NT2/D1 (cell line): ENCODE measurements around the gene SPTBN5.

Source experiments
- DNase-seq: peaks from one replicate; pipeline ENCODE4 v3.0.0-alpha.2; 2011; ENCODE audit warnings: low read depth, low spot score
- H3K27me3 ChIP-seq: 2 replicates; pipeline ENCODE4 v1.6.0; 2011; ENCODE audit warnings: mild to moderate bottlenecking; ENCODE audit not compliant: insufficient read length, insufficient read depth
- H3K36me3 ChIP-seq: 2 replicates; pipeline ENCODE4 v1.6.1; 2011; ENCODE audit warnings: mild to moderate bottlenecking, low read length, mixed read lengths; ENCODE audit not compliant: insufficient read depth, insufficient read length
- H3K4me1 ChIP-seq: 2 replicates; pipeline ENCODE4 v1.5.1; 2011; ENCODE audit not compliant: insufficient read depth, insufficient read length
- H3K4me3 ChIP-seq: 2 replicates; pipeline ENCODE4 v1.5.1; 2011; ENCODE audit warnings: low read depth; ENCODE audit not compliant: insufficient read length
- H3K9ac ChIP-seq: 2 replicates; pipeline ENCODE4 v1.6.0; 2011; ENCODE audit warnings: low read depth; ENCODE audit not compliant: insufficient read length
- H3K9me3 ChIP-seq: 2 replicates; pipeline ENCODE4 v1.5.1; 2011; ENCODE audit warnings: mild to moderate bottlenecking, low read length; ENCODE audit not compliant: insufficient read depth
- SUZ12 ChIP-seq: IDR thresholded peaks from 2 replicates; pipeline ENCODE4 v1.6.1; 2011; ENCODE audit not compliant: insufficient read length, insufficient read depth; ENCODE audit errors: extremely low read depth
- YY1 ChIP-seq: IDR thresholded peaks from 2 replicates; pipeline ENCODE4 v1.6.1; 2011; ENCODE audit not compliant: insufficient read length, insufficient read depth
- ZNF274 ChIP-seq: IDR thresholded peaks from 2 replicates; pipeline ENCODE4 v1.6.1; 2011; ENCODE audit warnings: mild to moderate bottlenecking, low read depth, low read length

SPTBN5 gene

DNA sequence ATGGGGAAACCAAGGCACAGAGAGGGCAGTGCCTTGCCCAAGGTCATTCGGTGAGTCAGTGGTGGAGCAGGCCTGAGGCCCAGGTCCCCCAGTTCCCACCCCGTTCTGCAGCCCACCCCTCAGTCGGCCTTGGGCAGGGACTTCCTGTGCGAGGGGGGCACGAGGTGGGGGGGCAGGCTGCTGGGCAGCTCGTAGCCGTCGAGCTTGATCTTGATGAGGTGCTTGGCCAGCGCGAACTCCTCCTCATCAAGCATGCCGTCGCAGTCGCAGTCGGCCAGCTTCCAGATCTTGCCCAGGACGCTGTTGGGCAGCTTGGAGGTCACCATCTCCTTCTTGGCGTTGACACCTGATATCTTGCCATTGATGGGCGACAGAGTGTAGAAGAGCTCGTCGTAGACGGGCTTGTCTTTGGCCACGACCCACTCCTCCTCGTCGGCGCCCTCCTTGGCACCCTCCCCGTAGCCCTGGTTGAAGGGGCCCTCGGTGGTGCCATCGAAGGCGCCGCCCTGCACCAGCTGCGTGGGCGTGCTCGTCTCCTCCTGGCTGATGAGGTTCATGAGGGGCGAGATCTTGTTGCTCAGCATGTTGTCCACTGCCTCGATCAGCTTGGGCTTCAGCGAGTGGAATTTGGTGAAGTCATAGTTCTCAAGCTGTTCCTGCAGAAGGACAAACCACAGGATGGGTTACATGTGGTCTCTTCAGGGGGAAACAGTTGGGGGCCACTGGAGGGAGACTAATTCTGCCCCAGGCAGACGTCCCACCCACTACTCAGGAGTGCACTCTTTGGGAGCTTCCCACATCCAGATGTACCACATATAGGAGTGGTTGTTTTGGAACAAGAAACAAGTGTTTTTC lies 6.9 kb upstream of the SPTBN5 start:
- no peak for DNase-seq
- peaks cover 20% of the 10 kb centered on the region for H3K4me1 ChIP-seq
- H3K4me3 ChIP-seq: no peak overlapping the region
- no peaks in the 10 kb centered on the region for H3K9me3 ChIP-seq
- H3K36me3 ChIP-seq: peaks cover 24% of the 10 kb centered on the region
- TF ChIP-seq ZNF274 (no peak), SUZ12 (no peak), YY1 (no peak)
- no peak overlapping the region for H3K9ac ChIP-seq
- no peaks in the 10 kb centered on the region for H3K27me3 ChIP-seq

DNA sequence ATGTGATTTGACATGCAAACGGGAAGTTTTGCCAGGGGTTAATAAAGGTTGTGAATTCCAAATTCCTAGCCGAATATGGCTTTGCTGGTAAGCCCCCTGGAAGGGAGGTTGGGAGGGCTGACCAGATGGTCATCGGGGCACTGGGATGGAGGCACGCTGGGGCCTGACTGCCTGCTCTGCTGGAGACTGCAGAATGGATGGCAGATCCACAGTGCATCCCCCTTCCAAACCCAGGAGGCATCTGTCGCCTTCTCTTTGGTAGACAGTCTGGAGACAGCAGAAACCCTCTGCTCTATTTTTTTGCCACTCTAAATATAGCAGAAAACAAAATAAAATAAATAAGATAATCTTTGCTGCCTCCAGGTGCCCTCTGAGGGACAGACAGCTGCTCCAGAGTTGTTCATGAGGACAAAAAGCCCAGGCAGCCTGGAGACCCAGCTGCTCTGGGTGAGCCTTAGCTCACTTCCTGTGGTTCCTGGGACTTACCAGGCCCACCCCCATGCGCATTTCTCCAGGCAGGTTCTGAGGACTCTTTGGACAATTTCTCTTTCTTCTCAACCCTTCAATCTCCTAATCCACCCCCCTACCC lies 6.1 kb upstream of the SPTBN5 start:
- no peak overlapping the region for H3K4me3 ChIP-seq
- H3K9ac ChIP-seq: no peak overlapping the region
- no peak for DNase-seq
- H3K9me3 ChIP-seq: no peaks in the 10 kb centered on the region
- TF ChIP-seq SUZ12 (no peak), ZNF274 (no peak), YY1 (no peak)
- peaks cover 24% of the 10 kb centered on the region for H3K36me3 ChIP-seq
- H3K4me1 ChIP-seq: peaks cover 21% of the 10 kb centered on the region
- H3K27me3 ChIP-seq: no peaks in the 10 kb centered on the region

DNA sequence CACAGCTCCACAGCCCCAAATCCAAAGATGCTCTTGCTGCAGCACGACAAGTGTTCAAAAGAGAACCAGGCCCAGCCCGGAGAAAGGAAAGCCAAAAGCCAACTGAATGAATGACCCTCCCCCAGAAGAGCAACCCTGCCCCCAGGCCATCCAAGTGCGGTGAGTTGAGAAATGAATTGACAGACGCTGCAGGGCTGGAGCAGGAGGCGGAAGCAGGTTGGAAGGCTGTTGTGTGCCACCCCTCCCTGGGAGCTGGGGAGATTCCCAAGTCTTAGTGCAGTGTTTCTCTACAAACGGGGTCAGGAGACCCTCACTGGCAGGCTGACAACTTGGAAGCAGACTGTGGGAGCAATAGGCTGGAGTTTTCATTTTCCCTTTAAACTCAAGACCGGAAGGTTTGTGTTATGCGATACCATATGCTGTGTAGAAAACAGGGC lies 3.5 kb upstream of the SPTBN5 start:
- DNase-seq: no peak
- Histone ChIP-seq H3K9ac (no peak overlapping the region), H3K4me1 (peaks cover 24% of the 10 kb centered on the region), H3K4me3 (no peak overlapping the region), H3K9me3 (no peaks in the 10 kb centered on the region), H3K27me3 (no peaks in the 10 kb centered on the region), H3K36me3 (peaks cover 20% of the 10 kb centered on the region)
- TF ChIP-seq ZNF274: no peak
- TF ChIP-seq YY1: no peak
- TF ChIP-seq SUZ12: no peak

DNA sequence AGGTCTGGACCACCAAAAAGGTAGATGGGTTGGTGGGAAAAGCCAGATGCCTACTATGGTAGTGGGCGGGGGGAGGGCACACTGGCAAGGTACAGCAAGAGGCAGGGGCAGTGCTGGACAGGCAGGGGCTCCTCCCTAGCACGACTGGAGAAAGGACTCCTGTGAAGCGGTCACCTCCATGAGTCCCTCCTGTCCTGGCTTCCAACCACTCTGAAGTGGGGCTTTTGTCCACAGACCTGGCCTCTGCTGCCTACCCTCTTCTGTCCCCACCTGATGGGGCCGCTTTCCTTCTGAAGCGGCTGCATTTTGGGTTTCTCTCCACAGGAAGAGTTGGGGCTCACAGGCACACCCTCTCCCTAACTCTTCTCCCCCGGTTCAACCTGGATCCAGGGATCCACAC lies 2.7 kb upstream of the SPTBN5 start:
- Histone ChIP-seq H3K27me3 (no peaks in the 10 kb centered on the region), H3K4me3 (no peak overlapping the region), H3K9ac (peak overlapping the region; percentile 29), H3K36me3 (peaks cover 16% of the 10 kb centered on the region), H3K9me3 (no peaks in the 10 kb centered on the region), H3K4me1 (peaks cover 24% of the 10 kb centered on the region)
- TF ChIP-seq YY1 (no peak), ZNF274 (no peak), SUZ12 (no peak)
- DNase-seq: no peak

DNA sequence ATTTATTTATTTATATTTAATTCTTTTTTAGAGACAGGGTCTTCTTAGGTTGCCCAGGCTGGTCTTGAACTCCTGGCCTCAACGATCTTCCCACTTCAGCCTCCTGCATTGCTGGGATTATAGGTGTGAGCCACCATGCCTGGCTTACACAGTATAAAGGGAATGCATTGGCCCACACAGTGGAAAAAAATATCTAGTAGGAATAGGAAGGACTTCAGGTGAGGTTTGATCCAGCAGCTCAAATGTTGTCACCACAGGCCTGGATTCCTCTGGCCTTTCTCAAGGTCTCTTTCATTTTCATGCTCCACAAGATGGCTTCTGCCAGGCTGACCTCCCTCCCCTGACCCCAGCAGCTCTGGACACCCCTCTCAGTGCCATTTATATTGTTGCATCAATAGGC lies 2.1 kb upstream of the SPTBN5 start:
- Histone ChIP-seq H3K9me3 (no peaks in the 10 kb centered on the region), H3K36me3 (peaks cover 15% of the 10 kb centered on the region), H3K4me1 (peaks cover 24% of the 10 kb centered on the region), H3K4me3 (no peak overlapping the region), H3K27me3 (no peaks in the 10 kb centered on the region), H3K9ac (no peak overlapping the region)
- TF ChIP-seq YY1: no peak
- TF ChIP-seq SUZ12: no peak
- TF ChIP-seq ZNF274: no peak
- DNase-seq: no peak

DNA sequence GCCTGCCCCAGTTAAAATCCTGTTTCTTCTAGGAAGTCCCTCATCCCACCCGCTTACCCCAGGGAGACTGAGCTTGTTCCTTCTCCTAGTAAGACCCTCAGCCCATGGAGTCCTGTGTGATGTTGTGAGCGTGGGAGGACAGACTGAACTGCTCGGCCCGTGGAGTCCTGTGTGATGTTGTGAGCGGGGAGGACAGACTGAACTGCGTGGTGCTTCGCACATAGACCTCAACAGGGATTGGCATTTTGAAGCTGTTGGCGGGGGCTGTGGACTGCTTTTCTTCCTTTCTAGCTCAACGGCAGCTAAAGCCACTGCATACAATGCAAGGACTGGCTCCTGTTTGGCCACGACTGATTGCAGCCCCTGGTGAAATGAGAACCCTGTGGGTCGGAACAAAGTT lies 1.6 kb upstream of the SPTBN5 start:
- Histone ChIP-seq H3K9me3 (no peaks in the 10 kb centered on the region), H3K27me3 (no peaks in the 10 kb centered on the region), H3K36me3 (peaks cover 11% of the 10 kb centered on the region), H3K4me1 (peaks cover 28% of the 10 kb centered on the region), H3K9ac (peak overlapping the region; percentile 50), H3K4me3 (no peak overlapping the region)
- no peak for DNase-seq
- TF ChIP-seq SUZ12 (no peak), ZNF274 (no peak)

DNA sequence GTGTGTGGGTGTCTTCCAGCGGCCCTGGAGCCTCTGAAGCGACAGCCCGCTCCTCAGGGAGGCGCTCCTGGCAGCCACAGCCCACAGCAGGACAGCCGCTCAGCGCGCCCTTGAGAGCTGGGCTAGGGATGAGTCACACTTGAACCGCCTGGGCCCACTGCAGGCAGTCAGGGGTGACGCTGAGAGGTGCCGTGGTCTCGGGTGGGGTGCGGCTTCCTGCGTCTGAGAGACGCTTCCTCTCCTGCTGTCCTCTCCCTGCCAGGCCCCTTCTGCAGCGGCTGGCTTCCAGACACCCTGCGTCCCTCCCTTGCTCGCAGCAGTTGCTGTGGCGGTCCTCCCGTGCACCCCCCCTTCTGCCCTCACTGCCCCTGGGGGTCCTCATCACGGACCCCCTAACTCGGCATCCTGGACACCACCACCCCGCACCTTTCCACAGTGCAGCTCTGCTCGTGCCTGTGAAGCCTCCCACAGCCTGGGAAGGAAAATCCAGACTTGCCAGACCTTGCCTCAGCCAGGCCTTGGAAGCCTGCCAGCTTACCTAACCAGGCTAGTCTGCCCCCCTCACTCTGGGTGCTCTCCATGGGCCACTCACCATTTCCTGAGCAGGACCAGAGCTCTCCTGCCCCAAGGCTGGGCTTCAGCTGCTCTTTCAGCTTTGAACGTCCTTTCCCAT lies 1.1 kb upstream of the SPTBN5 start:
- Histone ChIP-seq H3K9ac (peak overlapping the region; percentile 50), H3K9me3 (no peaks in the 10 kb centered on the region), H3K27me3 (no peaks in the 10 kb centered on the region), H3K36me3 (peaks cover 8% of the 10 kb centered on the region), H3K4me3 (no peak overlapping the region), H3K4me1 (peaks cover 33% of the 10 kb centered on the region)
- TF ChIP-seq YY1 (no peak), SUZ12 (no peak), ZNF274 (no peak)
- no peak for DNase-seq
